Neural progenitor cell (in vitro differentiated cells): ENCODE measurements around the gene AARSD1.

Experiments
- EZH2 ChIP-seq: fragments of 200-600 bp; sonication (generic); IDR thresholded peaks from 2 replicates; pipeline ENCODE4 v1.6.1; 2017; ENCODE audit warnings: antibody characterized with exemption, mild to moderate bottlenecking, moderate library complexity
- TF ChIP-seq, protein P1 (sequence below): fragments of 200-600 bp; sonication (generic); IDR thresholded peaks from 2 replicates; pipeline ENCODE4 v1.5.1; 2017; ENCODE audit warnings: antibody characterized with exemption, mild to moderate bottlenecking

DNA sequence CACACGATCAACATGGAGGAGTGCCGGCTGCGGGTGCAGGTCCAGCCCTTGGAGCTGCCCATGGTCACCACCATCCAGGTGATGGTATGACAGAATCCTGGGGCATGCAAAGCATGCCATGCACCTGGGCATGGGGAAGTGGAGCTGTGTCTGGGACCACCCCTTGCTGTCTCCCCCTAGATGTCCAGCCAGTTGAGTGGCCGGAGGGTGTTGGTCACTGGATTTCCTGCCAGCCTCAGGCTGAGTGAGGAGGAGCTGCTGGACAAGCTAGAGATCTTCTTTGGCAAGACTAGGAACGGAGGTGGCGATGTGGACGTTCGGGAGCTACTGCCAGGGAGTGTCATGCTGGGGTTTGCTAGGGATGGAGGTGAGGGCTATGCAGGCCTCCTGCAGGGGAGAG lies 49.0 kb upstream of the AARSD1 start:
- TF ChIP-seq, protein P1, sequence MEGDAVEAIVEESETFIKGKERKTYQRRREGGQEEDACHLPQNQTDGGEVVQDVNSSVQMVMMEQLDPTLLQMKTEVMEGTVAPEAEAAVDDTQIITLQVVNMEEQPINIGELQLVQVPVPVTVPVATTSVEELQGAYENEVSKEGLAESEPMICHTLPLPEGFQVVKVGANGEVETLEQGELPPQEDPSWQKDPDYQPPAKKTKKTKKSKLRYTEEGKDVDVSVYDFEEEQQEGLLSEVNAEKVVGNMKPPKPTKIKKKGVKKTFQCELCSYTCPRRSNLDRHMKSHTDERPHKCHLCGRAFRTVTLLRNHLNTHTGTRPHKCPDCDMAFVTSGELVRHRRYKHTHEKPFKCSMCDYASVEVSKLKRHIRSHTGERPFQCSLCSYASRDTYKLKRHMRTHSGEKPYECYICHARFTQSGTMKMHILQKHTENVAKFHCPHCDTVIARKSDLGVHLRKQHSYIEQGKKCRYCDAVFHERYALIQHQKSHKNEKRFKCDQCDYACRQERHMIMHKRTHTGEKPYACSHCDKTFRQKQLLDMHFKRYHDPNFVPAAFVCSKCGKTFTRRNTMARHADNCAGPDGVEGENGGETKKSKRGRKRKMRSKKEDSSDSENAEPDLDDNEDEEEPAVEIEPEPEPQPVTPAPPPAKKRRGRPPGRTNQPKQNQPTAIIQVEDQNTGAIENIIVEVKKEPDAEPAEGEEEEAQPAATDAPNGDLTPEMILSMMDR, result no peak
- TF ChIP-seq EZH2, result no peak
